ENCODE data around the gene TBL1XR1. TPM values are rescaled to one million over a fixed set of nuclear protein-coding genes. Genes with fewer than 3 reads are reported as not detected.

TBL1XR1 gene
- total and polyA plus RNA-seq, 2 of the 13 experiments (the other 11 are each of a cell fraction or from before 2014, with no cell fraction given): 57.7 to 62.5 TPM

GRCh38 chr3:177174607-177175170 is 22.6 kb downstream of the TBL1XR1 start:
- no peak overlapping the region for H3K27ac ChIP-seq (ENCODE audit: extremely low read length, insufficient read depth, low read length)
- no peaks in the 10 kb centered on the region for H3K27me3 ChIP-seq (ENCODE audit: control insufficient read depth in 1 of 2, insufficient read depth in 2 of 2, low read length in 2 of 2)
- H3K9me3 ChIP-seq (ENCODE audit: low read length): no peaks in the 10 kb centered on the region
- POLR2A ChIA-PET: no interaction called here
- no peak overlapping the region for H3K4me3 ChIP-seq (replicated peaks in 1 of 3; ENCODE audit: insufficient read depth in 1 of 3, low read depth in 2 of 3, low read length in 3 of 3)
- ATAC-seq: no peak
- 95% methylated on average over 5 of the region's 5 CpGs for WGBS (ENCODE audit: low lambda C conversion rate)
- DNase-seq (ENCODE audit: low spot score): no peak
- H3K4me1 ChIP-seq (ENCODE audit: insufficient read depth, low read length): peaks cover 7% of the 10 kb centered on the region
- H4K20me1 ChIP-seq (ENCODE audit: insufficient read depth, low read length): peaks cover 71% of the 10 kb centered on the region
- H3K36me3 ChIP-seq (replicated peaks in 1 of 2; ENCODE audit: control insufficient read depth in 1 of 2, insufficient read depth in 2 of 2, low read length in 2 of 2): peaks cover 0 to 2% of the 10 kb centered on the region in 2 experiments; a peak in 2 of 5 replicates
- FAIRE-seq: peak; percentile 37
- CTCF ChIA-PET (ENCODE audit: low intra/inter-chr PET ratio, low total read pairs): no interaction called here
- no peak overlapping the region for H2AFZ ChIP-seq (ENCODE audit: low read length)
- TF ChIP-seq RBM22 (optimal IDR thresholded peaks at IDR 0.05; ENCODE audit: low read length) (no peak), RAD21 (CRISPR knock-in tag; IDR thresholded peaks at IDR 0.05) (no peak), HMGA1 (CRISPR knock-in tag; conservative IDR thresholded peaks at IDR 0.05) (no peak), ZFP91 (CRISPR knock-in tag; IDR thresholded peaks at IDR 0.05; ENCODE audit: borderline replicate concordance) (no peak), MED13 (CRISPR knock-in tag; IDR thresholded peaks at IDR 0.05) (no peak), ZNF281 (CRISPR knock-in tag; IDR thresholded peaks at IDR 0.05; ENCODE audit: borderline replicate concordance) (no peak), ZBED4 (CRISPR knock-in tag; IDR thresholded peaks at IDR 0.05; ENCODE audit: borderline replicate concordance) (no peak)
- H3K79me2 ChIP-seq (ENCODE audit: insufficient read depth, low read length): peaks cover 94% of the 10 kb centered on the region
- BruUV-seq (replicated peaks): no TSS peak
- no peak overlapping the region for H3K4me2 ChIP-seq (ENCODE audit: low read depth, low read length)
- no peak overlapping the region for H3K9ac ChIP-seq (ENCODE audit: insufficient read depth, low read depth, low read length)
- intact Hi-C loops (cut with micrococcal nuclease; ENCODE audit: unreplicated experiment) (no loop called here), in situ Hi-C loops (cut with HindIII; ENCODE audit: extremely low pct_ligation_motif_present, low pct_unique_long_range_greater_than_20kb) (no loop called here)
